Neural crest cell (in vitro differentiated cells): Measurements from ENCODE around the gene LRRC7. TPM values are rescaled to one million over a fixed set of nuclear protein-coding genes. Genes with fewer than 3 reads are reported as not detected.

Experiments used
- DNase-seq: peaks from one replicate; pipeline ENCODE4 v3.0.0; 2021; ENCODE audit warnings: low read depth, mixed read lengths, low spot score
- H3K27ac Mint-ChIP-seq: one replicate; pipeline ENCODE4 v1.8.0; 2021; ENCODE audit warnings: mild to moderate bottlenecking, mixed read lengths; ENCODE audit not compliant: unreplicated experiment
- H3K27me3 Mint-ChIP-seq: 2 replicates; pipeline ENCODE4 v1.8.0; 2021; ENCODE audit warnings: low read depth, mild to moderate bottlenecking, mixed read lengths
- H3K36me3 Mint-ChIP-seq: 2 replicates; pipeline ENCODE4 v1.8.0; 2021; ENCODE audit warnings: low read depth, mild to moderate bottlenecking, mixed read lengths
- H3K4me1 Mint-ChIP-seq: 2 replicates; pipeline ENCODE4 v1.8.0; 2021; ENCODE audit warnings: mixed read lengths
- H3K4me3 Mint-ChIP-seq: one replicate; pipeline ENCODE4 v1.8.0; 2021; ENCODE audit warnings: mild to moderate bottlenecking, mixed read lengths
- H3K9me3 Mint-ChIP-seq: 2 replicates; pipeline ENCODE4 v1.8.0; 2021; ENCODE audit warnings: mixed read lengths
- CTCF ChIP-seq: fragments of 200-600 bp; sonication (generic); conservative IDR thresholded peaks from 2 replicates; pipeline ENCODE4 v1.5.0; 2021; ENCODE audit warnings: antibody characterized with exemption, mild to moderate bottlenecking
- long read RNA-seq: library from polyadenylated mRNA; unstranded; transcript quantifications from one replicate; pipeline ENCODE4 v2.0.0, GENCODE V29; 2020
- total RNA-seq: library from RNA; stranded (reverse); gene quantifications from 2 replicates; pipeline ENCODE4 v1.2.1, GENCODE V29; 2021

The LRRC7 gene
- 2.4 and 2.7 TPM in 2 replicates for total RNA-seq
- long read RNA-seq, partial matches to known transcripts = 2 of 3 reads
- long read RNA-seq, other reads (novel, unspliced or antisense) = 1 of 3 reads

DNA sequence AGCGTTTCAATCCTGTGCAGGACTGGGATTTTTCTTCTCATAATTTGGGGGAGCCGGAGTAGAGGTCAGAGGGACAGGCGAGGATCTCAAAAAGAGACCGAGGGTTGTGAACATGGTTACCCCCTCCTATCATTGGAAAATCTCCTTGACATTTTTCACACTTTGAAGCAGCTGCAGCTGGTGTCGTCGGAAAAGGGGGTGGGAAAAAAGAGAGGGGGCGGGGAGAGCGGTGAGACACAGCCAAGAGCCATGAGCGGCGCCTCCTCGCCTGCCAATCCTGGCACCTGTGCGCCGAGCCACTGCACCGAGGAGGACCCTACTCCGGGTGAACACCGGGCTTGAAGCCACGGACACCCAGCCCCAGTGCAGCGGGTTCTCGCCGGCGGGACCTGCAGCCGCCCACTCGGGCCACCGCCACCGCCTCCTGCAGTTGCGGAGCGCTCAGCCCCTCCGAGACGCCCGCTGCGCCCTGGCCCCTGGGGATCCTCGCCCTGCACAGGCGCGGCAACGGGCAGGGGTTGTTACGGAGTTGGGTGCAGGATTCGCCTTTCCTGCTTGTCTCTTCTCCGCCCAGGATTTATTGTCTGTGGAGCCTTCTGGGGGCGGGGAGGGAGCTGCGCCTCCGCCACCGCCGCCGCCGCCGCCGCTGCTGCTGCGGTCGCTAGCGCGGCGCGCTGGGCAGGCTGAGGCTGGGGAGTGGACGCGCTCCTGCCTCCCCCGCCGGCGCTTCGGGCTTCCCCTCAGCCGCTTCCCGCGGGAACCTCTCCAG, at the start of gene LRRC7:
Gene LRRC7, plus strand, starts transcription at position 271 of the 769 bp plus-strand sequence. CDS start 718 bp downstream, outside the sequence.
- DNase-seq = peak; percentile 34
- Mint-ChIP-seq H3K4me1 (peaks cover 27% of the 10 kb centered on the region), H3K27ac (peak within 1 kb of the TSS; percentile 50), H3K36me3 (no peaks in the 10 kb centered on the region), H3K9me3 (no peaks in the 10 kb centered on the region), H3K27me3 (peaks cover 74% of the 10 kb centered on the region), H3K4me3 (peak within 1 kb of the TSS; percentile 94)
- TF ChIP-seq CTCF = no peak

DNA sequence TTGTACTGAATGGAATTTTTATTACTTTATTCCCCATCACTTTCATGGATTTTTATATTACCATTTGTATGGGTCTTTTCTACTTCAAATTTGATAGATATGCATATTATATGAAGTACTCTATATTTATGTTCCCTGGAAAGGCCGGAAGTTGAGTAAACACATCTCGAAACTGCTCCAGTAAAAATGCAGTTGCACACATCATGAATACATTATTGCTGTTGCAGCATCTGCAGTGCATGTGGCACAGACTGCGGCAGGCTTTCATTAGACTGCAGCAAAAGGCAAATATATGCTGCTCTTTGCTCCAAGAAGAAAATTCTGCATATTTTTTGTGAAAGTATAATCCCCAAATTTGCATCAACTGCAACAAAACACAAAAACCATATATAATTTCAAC, 48.7 kb upstream of the LRRC7 start:
- Mint-ChIP-seq H3K27ac (no peak overlapping the region), H3K4me3 (no peak overlapping the region), H3K27me3 (no peaks in the 10 kb centered on the region), H3K9me3 (no peaks in the 10 kb centered on the region), H3K36me3 (no peaks in the 10 kb centered on the region), H3K4me1 (peaks cover 4% of the 10 kb centered on the region)
- TF ChIP-seq CTCF = no peak
- DNase-seq = no peak

GRCh38 chr1:69520326-69520725, 47.4 kb upstream of the LRRC7 start:
- Mint-ChIP-seq H3K9me3 (no peaks in the 10 kb centered on the region), H3K27ac (no peak overlapping the region), H3K4me1 (no peaks in the 10 kb centered on the region)

DNA sequence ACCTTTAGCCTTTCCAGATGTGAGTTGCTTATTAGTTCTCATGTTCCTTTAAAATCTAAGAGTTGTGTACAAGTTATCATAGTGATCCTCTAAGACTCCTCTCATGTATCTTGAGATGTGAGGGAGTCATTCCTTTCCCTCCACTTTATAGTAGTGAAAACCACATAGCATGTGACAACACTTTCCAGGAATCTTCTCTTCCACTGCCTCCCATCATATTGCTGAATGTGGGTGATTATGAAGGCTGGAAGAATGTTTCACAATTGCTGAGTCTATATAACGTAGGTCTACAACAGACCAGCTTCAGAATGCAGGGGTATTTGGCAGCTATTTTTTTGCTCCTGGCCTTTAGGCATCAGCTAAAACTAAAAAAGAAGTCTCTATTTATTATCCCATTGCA, 44.7 kb upstream of the LRRC7 start:
- Mint-ChIP-seq H3K27ac (no peak overlapping the region), H3K4me3 (no peak overlapping the region), H3K27me3 (no peaks in the 10 kb centered on the region), H3K4me1 (no peaks in the 10 kb centered on the region), H3K36me3 (no peaks in the 10 kb centered on the region), H3K9me3 (no peaks in the 10 kb centered on the region)
- DNase-seq = no peak
- no peak for TF ChIP-seq CTCF

More at GRCh38 chr1:69520326-69520725, 47.4 kb upstream of the LRRC7 start:
- DNase-seq = no peak
- no peak for TF ChIP-seq CTCF
- H3K36me3 Mint-ChIP-seq = no peaks in the 10 kb centered on the region
- no peaks in the 10 kb centered on the region for H3K27me3 Mint-ChIP-seq
- H3K4me3 Mint-ChIP-seq = no peak overlapping the region

DNA sequence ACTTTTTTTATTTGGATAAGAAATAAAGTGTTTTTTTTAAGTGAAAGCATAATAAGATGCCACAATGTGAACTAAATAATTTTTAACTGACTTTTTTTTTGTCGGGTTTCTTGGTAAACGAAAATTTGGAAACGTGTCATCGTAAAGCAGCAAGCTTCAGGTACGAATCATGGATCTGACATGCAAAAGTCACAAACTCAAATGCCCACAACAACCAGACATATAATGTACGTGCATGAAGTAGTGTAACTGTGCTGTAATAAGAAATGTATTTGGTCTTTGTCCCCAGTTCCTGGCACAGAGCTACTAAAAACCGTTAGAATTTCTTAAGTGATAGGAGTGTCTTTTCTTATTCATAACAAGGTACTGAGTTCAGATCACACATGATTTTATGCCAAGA, 44.3 kb upstream of the LRRC7 start:
- no peak for DNase-seq
- Mint-ChIP-seq H3K4me3 (no peak overlapping the region), H3K9me3 (no peaks in the 10 kb centered on the region), H3K27me3 (no peaks in the 10 kb centered on the region), H3K27ac (no peak overlapping the region), H3K36me3 (no peaks in the 10 kb centered on the region), H3K4me1 (no peaks in the 10 kb centered on the region)
- no peak for TF ChIP-seq CTCF
